ENCODE measurements around the gene NCKAP5.

- TF ChIP-seq, protein P1, sequence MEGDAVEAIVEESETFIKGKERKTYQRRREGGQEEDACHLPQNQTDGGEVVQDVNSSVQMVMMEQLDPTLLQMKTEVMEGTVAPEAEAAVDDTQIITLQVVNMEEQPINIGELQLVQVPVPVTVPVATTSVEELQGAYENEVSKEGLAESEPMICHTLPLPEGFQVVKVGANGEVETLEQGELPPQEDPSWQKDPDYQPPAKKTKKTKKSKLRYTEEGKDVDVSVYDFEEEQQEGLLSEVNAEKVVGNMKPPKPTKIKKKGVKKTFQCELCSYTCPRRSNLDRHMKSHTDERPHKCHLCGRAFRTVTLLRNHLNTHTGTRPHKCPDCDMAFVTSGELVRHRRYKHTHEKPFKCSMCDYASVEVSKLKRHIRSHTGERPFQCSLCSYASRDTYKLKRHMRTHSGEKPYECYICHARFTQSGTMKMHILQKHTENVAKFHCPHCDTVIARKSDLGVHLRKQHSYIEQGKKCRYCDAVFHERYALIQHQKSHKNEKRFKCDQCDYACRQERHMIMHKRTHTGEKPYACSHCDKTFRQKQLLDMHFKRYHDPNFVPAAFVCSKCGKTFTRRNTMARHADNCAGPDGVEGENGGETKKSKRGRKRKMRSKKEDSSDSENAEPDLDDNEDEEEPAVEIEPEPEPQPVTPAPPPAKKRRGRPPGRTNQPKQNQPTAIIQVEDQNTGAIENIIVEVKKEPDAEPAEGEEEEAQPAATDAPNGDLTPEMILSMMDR (IDR thresholded peaks at IDR 0.05; ENCODE audit: insufficient read depth, low read length): no peak
- TF ChIP-seq POLR2AphosphoS5 (IDR thresholded peaks at IDR 0.05; ENCODE audit: low read depth) (no peak), GABPA (IDR thresholded peaks at IDR 0.05; ENCODE audit: low read depth) (no peak), SPI1 (IDR thresholded peaks at IDR 0.05; ENCODE audit: borderline replicate concordance, low read depth) (no peak)
- TF ChIP-seq, protein P2, sequence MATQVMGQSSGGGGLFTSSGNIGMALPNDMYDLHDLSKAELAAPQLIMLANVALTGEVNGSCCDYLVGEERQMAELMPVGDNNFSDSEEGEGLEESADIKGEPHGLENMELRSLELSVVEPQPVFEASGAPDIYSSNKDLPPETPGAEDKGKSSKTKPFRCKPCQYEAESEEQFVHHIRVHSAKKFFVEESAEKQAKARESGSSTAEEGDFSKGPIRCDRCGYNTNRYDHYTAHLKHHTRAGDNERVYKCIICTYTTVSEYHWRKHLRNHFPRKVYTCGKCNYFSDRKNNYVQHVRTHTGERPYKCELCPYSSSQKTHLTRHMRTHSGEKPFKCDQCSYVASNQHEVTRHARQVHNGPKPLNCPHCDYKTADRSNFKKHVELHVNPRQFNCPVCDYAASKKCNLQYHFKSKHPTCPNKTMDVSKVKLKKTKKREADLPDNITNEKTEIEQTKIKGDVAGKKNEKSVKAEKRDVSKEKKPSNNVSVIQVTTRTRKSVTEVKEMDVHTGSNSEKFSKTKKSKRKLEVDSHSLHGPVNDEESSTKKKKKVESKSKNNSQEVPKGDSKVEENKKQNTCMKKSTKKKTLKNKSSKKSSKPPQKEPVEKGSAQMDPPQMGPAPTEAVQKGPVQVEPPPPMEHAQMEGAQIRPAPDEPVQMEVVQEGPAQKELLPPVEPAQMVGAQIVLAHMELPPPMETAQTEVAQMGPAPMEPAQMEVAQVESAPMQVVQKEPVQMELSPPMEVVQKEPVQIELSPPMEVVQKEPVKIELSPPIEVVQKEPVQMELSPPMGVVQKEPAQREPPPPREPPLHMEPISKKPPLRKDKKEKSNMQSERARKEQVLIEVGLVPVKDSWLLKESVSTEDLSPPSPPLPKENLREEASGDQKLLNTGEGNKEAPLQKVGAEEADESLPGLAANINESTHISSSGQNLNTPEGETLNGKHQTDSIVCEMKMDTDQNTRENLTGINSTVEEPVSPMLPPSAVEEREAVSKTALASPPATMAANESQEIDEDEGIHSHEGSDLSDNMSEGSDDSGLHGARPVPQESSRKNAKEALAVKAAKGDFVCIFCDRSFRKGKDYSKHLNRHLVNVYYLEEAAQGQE (IDR thresholded peaks at IDR 0.05; ENCODE audit: insufficient replicate concordance, low read depth): no peak
Observed at GRCh38 chr2:132754392-132754791, 813.9 kb downstream of the NCKAP5 start.

Data from HL-60 (cell line).